Kidney epithelial cell (primary cell): ENCODE data around the gene WDR91. TPM values are rescaled to one million over a fixed set of nuclear protein-coding genes. Genes with fewer than 3 reads are reported as not detected.
A peak's percentile ranks its signal among the peaks of the same experiment; 100 is the strongest.

Experiments used
- DNase-seq: peaks from one replicate; pipeline ENCODE4 v3.0.0-alpha.2; 2010; ENCODE audit warnings: low read depth
- H3K27me3 ChIP-seq: 2 replicates; pipeline ENCODE4 v1.6.0; 2011; ENCODE audit warnings: low read length; ENCODE audit not compliant: control insufficient read depth, insufficient read depth
- H3K36me3 ChIP-seq: 2 replicates; pipeline ENCODE4 v1.5.1; 2011; ENCODE audit warnings: low read length; ENCODE audit not compliant: control insufficient read depth, insufficient read depth
- H3K4me3 ChIP-seq: 2 replicates; pipeline ENCODE4 v1.5.1; 2011; ENCODE audit warnings: low read depth, mild to moderate bottlenecking, control low read depth, low read length
- total RNA-seq: library from RNA; depleted of rRNA; stranded (reverse); fragments of >200 nt; gene quantifications from 2 replicates; pipeline ENCODE4 v1.2.3, GENCODE V29; 2015
- TF ChIP-seq, protein P1 (sequence below): IDR thresholded peaks from 2 replicates; pipeline ENCODE4 v1.5.1; 2011; ENCODE audit warnings: mild to moderate bottlenecking, moderate library complexity, low read length, control low read depth, inconsistent platforms; ENCODE audit not compliant: insufficient read depth, poor library complexity, severe bottlenecking

The WDR91 gene
- total RNA-seq, 1 donor from 2014 or later, result 8.5 TPM

DNA sequence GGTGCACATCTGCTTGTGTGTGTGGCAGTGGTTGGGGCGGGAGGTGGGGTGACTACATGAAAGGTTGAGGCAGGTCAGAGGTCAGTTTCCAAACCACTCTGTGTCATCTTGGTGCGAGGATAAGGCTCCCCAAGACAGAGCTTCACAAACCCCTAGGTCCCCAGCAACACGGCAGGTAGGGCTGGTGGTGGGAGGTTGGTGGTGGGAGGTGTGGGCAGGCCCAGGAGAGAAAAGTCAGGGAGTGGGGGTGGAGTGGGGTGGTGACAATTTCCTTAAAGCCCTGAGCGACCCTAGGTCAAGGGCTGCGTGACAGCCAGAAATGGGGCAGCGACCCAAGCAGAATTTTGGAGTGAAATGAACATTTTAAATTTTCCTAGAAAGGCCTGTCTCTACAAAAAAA is 20.8 kb upstream of the WDR91 start:
- DNase-seq, result no peak
- no peak overlapping the region for H3K4me3 ChIP-seq
- H3K27me3 ChIP-seq, result no peaks in the 10 kb centered on the region
- H3K36me3 ChIP-seq, result no peaks in the 10 kb centered on the region
- TF ChIP-seq, protein P1, sequence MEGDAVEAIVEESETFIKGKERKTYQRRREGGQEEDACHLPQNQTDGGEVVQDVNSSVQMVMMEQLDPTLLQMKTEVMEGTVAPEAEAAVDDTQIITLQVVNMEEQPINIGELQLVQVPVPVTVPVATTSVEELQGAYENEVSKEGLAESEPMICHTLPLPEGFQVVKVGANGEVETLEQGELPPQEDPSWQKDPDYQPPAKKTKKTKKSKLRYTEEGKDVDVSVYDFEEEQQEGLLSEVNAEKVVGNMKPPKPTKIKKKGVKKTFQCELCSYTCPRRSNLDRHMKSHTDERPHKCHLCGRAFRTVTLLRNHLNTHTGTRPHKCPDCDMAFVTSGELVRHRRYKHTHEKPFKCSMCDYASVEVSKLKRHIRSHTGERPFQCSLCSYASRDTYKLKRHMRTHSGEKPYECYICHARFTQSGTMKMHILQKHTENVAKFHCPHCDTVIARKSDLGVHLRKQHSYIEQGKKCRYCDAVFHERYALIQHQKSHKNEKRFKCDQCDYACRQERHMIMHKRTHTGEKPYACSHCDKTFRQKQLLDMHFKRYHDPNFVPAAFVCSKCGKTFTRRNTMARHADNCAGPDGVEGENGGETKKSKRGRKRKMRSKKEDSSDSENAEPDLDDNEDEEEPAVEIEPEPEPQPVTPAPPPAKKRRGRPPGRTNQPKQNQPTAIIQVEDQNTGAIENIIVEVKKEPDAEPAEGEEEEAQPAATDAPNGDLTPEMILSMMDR, result no peak

DNA sequence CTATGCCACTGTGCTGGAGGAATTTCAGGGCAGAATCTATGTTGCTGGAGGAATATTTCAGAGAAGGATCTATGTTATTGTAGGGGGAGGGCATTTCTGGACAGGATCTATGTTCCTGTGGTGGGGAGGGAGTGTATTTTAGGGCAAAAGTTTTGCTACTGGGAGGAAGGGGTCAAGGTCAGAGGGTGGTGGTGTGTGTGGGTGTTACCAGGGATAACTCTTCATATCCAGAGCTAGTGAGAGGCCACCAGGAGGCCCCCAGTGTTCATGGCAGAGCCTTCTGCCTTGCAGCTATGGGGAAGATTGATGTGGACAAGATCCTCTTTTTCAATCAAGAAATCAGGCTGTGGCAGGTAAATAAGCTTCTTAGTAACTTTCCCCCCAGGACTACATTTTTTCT is 20.4 kb upstream of the WDR91 start:
- Histone ChIP-seq H3K27me3 (no peaks in the 10 kb centered on the region), H3K4me3 (no peak overlapping the region), H3K36me3 (no peaks in the 10 kb centered on the region)
- TF ChIP-seq, protein P1, result no peak
- DNase-seq, result no peak

DNA sequence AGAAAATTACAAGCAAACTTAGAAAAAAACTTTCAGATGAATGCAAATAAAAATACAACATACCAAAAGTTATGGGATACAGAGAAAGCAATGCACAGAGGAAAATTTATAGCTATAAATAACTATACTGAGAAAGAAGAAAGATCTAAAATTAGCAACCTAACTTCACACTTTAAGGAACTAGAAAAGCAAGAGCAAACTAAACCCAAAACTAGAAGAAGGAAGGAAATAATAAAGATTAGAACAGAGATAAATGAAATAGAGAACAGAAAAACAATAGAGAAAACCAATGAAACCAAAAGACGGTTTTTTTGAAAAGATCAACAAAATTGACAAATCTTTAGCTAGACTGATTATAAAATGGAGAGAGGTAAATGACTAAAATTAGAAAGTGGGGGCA is 12.7 kb upstream of the WDR91 start:
- H3K36me3 ChIP-seq, result no peaks in the 10 kb centered on the region
- no peak overlapping the region for H3K4me3 ChIP-seq
- no peak for DNase-seq
- TF ChIP-seq, protein P1, result no peak
- no peaks in the 10 kb centered on the region for H3K27me3 ChIP-seq

DNA sequence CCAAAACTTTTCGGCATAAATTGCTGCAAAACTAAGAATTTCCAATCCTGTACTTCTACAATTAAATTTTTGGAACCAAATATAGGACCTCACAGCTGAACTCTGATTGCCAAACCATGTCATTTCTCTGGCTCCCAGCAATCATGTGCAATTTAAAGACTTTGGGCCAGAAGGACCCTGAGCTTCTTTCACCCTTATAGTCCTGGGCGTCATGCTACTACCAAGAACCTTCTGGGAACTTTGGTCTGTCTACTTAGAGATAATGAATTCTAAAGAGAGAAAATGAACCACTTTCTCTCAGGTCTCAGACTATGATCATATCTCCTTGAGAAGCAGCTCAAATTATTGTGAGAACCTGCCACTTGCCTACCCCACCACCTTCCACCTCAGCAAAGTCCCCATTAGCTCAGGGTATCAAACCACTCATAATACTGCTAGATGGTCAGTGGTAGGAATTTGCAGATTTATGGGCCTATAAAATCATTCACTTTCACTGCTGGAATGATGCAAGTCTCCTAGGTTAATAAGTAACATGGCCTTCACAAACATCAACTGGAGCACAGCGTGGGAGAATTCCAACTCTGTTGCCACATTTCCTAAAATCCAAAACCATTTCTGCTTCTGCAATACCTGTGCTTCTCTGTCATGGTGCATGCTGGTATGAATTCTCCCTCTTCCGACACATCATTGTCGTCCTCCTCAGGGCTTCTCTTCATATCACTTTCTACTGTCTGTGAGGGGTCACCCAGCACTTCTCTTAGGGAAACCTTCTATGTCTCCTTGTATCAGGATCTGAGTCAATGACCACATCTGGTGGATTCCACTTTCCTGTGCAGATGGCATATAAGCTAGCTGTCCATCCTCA is 6.6 kb upstream of the WDR91 start:
- no peaks in the 10 kb centered on the region for H3K27me3 ChIP-seq
- TF ChIP-seq, protein P1, result no peak
- peak; percentile 82 for DNase-seq
- H3K36me3 ChIP-seq, result no peaks in the 10 kb centered on the region
- H3K4me3 ChIP-seq, result no peak overlapping the region

DNA sequence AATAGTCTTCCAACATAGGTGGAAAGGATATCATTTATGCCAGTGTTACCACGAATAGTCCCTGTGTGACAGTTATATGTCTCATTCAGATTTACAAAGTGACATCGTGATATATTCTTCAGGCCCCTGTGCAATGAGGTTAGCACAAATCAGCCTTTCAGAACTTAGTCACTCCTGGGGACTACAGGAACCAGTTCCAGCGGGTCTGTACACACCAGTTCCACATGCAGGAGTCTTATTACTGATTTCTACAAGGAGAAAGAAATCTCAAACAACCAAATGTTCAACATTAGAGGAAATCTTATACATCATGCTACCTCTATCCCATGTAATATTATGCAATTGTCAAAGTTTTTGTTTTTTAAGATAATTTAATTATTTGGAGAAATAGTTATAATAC is 4.4 kb upstream of the WDR91 start:
- H3K4me3 ChIP-seq, result no peak overlapping the region
- no peaks in the 10 kb centered on the region for H3K36me3 ChIP-seq
- no peaks in the 10 kb centered on the region for H3K27me3 ChIP-seq
- no peak for DNase-seq
- TF ChIP-seq, protein P1, result no peak

DNA sequence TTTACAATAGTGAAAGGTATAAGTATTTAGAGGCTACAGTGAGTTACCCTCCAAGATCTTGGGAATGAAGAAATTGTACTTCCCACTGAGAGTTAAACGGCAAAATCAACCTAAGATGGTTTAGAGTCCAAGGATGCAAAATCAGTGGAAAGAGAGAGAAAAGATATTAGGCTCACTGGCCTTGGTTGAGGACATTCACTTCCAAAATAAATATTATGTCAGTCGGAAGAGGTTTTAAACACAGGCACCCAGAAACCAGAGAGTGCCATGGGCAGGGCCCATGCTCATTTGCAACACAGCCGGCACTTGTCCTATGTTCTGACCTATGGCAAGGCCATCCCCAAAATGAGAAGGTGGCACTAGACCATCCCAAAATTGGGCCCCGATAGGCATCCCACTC is 3.9 kb upstream of the WDR91 start:
- Histone ChIP-seq H3K36me3 (no peaks in the 10 kb centered on the region), H3K27me3 (no peaks in the 10 kb centered on the region), H3K4me3 (no peak overlapping the region)
- TF ChIP-seq, protein P1, result no peak
- no peak for DNase-seq
